ENCODE data around the gene C1QTNF9.
A peak's percentile ranks its signal among the peaks of the same experiment; 100 is the strongest.
"Not testable (repeated sequence)": the region's sequence is repeated elsewhere in the genome, so short reads cannot be mapped to it uniquely, and the experiment has no call there.

Gene C1QTNF9

DNA sequence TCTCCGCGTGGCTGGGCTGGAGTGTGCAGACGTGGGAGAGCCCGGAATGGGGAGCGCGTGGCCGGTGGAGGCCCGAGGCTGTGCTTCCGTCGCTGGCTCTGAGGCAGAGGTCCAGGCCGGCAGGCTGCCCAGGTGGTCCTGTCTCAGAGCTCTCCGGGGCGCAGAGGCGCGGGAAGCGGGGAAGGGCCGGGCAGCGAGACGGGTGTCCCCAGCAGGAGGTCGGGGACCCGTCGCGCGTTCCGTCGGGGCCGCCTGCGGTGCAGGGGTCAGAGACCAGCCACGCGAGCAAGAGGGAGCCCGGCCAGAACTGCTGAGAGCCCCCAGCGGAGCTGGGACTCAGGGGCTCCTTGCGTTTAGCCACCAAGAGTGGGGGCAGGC is 1.3 kb upstream of the C1QTNF9 start:
- DNase-seq (ENCODE audit: insufficient read length, low spot score) (no peak), FAIRE-seq (no peak)
- TF ChIP-seq CTCF (IDR thresholded peaks at IDR 0.05; ENCODE audit: insufficient read depth, missing control alignments), result no peak

DNA sequence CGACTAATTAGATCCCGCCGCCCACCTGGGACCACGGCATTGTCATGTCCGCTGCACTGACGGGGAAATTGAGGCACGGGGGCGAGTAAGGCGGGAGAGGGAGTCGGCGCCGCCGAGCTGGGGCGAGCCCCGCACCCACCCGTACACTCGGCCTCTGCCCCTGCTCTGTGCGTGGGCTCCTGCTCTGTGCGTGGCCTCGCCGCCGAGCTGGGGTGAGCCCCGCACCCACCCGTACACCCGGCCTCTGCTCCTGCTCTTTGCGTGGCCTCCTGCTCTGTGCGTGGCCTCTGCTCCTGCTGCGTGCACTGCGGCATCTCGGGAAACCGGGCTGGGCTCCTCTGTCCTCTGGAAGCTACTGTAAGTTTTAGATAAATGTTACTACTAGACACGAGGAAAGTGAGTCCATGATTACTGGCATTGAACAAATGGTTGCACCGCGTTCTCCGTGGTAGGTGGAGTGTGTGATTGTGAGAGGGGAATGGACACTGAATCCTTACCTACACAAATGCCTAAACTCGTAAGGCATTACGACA is 826 bp upstream of the C1QTNF9 start:
- no peak for DNase-seq (ENCODE audit: insufficient read length, low spot score)
- FAIRE-seq, result no peak
- no peak for TF ChIP-seq CTCF (IDR thresholded peaks at IDR 0.05; ENCODE audit: insufficient read depth, missing control alignments)

DNA sequence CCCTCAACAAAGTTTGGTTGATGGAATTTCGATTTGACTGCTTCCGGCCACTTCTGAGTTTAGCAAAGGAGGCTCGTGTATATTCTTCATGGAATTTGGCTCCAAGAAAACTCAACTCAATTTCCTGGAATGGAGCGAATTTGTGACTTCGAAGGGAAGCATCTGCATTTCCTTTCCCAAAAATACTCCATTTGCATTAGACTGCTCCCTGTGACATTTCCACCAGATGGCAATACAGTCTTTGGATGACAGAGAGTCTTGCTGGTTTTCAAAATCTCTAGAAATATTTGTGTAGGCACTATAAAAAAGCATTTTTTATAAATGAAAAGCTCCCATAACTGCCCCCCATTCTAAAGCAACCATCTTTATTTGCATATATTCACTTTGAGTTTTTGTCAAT is 4.1 kb downstream of the C1QTNF9 start:
- FAIRE-seq (peak; percentile 16), DNase-seq (ENCODE audit: insufficient read length, low spot score) (no peak)
- no peak for TF ChIP-seq CTCF (IDR thresholded peaks at IDR 0.05; ENCODE audit: insufficient read depth, missing control alignments)

- not testable (repeated sequence) for DNase-seq (ENCODE audit: insufficient read length, low spot score); FAIRE-seq
These were observed 8.5 kb downstream of the C1QTNF9 start for GRCh38 chr13:24317835-24318234.

GRCh38 chr13:24318878-24319277 is 9.5 kb downstream of the C1QTNF9 start:
- not testable (repeated sequence) for FAIRE-seq

DNA sequence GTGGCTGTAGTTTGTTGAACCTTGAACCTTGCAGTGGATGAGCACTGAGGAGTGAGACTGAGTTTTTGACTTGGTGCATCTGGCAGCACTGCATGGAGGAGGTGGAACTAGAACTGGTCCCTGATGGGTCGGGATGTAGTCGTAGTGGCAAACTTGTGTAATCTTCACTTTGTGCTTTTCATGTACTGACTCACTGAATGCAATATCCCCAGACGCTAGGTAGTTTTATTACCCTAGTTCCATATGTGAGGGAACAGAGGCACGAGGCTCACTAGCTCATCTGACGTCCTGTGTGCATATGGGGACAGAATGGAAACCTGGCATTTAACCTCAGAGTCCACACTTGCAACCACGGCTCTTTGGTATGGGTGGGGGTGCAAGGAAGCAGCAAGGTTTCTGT is 10.3 kb downstream of the C1QTNF9 start:
- not testable (repeated sequence) for FAIRE-seq; DNase-seq (ENCODE audit: insufficient read length, low spot score)

More at GRCh38 chr13:24318878-24319277, 9.5 kb downstream of the C1QTNF9 start:
- not testable (repeated sequence) for DNase-seq (ENCODE audit: insufficient read length, low spot score)

DNA sequence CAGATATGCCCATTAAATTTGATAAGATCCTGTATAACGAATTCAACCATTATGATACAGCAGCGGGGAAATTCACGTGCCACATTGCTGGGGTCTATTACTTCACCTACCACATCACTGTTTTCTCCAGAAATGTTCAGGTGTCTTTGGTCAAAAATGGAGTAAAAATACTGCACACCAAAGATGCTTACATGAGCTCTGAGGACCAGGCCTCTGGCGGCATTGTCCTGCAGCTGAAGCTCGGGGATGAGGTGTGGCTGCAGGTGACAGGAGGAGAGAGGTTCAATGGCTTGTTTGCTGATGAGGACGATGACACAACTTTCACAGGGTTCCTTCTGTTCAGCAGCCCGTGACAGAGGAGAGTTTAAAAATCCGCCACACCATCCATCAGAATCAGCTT is 12.0 kb downstream of the C1QTNF9 start:
- FAIRE-seq; DNase-seq (ENCODE audit: insufficient read length, low spot score): not testable (repeated sequence)

- not testable (repeated sequence) for FAIRE-seq; DNase-seq (ENCODE audit: insufficient read length, low spot score)
These were observed 13.1 kb downstream of the C1QTNF9 start for GRCh38 chr13:24322470-24322869.

GRCh38 chr13:24323036-24323738 is 13.8 kb downstream of the C1QTNF9 start:
- no peak for FAIRE-seq
- TF ChIP-seq CTCF (IDR thresholded peaks at IDR 0.05; ENCODE audit: insufficient read depth, missing control alignments), result no peak
- DNase-seq (ENCODE audit: insufficient read length, low spot score), result no peak

DNA sequence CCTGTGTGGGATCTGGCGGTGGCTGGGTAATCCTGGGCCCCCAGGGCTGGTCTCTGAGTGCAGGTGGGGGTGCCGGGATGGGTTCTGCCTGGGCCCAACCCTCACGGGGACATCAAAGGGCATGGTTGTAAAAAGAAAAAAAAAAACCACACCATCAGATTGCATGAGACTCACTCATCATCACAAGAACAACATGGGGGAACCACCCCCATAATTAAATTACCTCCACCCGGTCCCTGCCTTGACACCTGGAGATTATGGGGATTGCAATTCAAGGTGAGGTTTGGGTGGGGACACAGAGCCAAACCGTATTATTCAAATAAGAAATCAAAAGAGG is 14.3 kb downstream of the C1QTNF9 start:
- no peak for TF ChIP-seq CTCF (IDR thresholded peaks at IDR 0.05; ENCODE audit: insufficient read depth, missing control alignments)
- no peak for FAIRE-seq
- no peak for DNase-seq (ENCODE audit: insufficient read length, low spot score)

GRCh38 chr13:24327598-24327997 is 18.2 kb downstream of the C1QTNF9 start:
- FAIRE-seq, result not testable (repeated sequence)

More at GRCh38 chr13:24327598-24327997, 18.2 kb downstream of the C1QTNF9 start:
- not testable (repeated sequence) for DNase-seq (ENCODE audit: insufficient read length, low spot score)
